GM21367 (cell line): ENCODE measurements around the gene PROX2.
A peak's percentile ranks its signal among the peaks of the same experiment; 100 is the strongest.

Source experiments
- ATAC-seq: cut with Tn5 transposase; IDR thresholded peaks from one replicate; pipeline ENCODE4 v1.9.1; 2021; ENCODE audit not compliant: unreplicated experiment

The PROX2 gene

GRCh38 chr14:74852922-74853530 lies 22.9 kb downstream of the PROX2 start:
- no peak for ATAC-seq

GRCh38 chr14:74848768-74849167 lies 27.2 kb downstream of the PROX2 start:
- ATAC-seq: no peak

- no peak for ATAC-seq
Measured at GRCh38 chr14:74846968-74847665, 28.8 kb downstream of the PROX2 start.

DNA sequence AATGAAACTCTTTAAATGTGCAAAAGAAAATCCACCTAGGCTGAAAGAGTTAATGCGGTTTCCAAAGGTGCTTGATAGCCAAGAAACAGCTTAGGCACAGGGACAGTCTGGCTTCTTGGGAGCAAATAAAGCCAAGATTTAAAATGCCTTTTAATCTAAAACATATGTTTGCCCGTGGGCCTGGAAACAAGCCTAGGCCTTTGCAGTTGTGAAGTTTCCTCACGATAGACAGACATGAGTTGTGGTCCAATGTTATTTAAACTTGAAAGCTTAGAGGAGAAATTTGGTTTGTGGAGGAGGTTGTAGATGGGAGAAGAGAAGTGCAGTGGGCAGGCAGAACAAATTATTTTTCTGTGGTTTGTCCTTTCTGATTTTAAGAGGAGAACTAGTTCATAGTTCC lies 29.8 kb downstream of the PROX2 start:
- no peak for ATAC-seq

GRCh38 chr14:74843653-74844052 lies 32.3 kb downstream of the PROX2 start:
- ATAC-seq: no peak

DNA sequence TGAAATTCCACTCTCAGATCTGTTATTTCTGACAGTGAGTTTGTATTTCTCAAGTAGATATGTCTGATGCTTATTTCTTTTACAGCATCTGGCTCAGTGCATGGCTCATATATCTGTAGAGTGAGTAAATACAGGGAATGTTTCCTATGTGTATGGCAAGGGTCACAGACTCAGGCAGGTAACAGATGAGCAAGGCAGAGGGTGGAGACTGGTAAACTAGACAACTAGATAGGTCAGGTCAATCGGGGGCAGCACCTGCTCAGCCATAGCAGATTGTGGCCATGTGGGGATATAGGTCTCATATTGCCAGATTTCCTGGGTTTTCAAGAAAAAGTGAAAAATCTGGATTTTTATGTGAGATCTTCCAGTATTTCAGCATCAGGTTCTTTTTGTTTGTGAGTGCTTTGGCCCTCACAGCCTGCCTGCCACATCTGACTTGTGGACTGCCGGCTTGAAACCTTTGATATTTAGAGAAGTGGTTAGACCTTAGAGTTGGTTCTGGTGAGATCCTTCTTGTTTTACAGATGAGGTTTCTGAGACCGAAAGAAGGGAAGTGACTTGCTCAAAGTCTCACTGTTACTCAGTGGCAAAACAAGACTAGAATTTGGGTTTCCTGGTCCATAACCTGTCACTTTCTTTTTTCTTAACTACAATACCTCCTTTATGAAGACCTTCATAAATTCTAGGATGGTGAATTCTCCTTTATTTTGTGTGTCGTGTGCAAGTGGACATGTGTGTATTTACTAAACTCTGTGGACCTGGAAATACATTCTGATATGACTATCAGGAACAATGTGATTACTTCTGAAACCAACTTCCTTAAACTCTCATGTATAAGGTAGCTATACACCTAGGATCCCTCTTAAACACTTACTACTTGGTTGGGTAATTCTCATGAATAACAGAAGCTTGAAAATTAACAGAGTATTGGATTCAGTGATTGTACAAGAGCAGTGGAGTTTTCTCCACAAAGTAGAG lies 34.4 kb downstream of the PROX2 start:
- peak; percentile 67 for ATAC-seq

- peak; percentile 39 for ATAC-seq
Measured at GRCh38 chr14:74840603-74841030, 35.3 kb downstream of the PROX2 start.

GRCh38 chr14:74838166-74838565 lies 37.8 kb downstream of the PROX2 start:
- ATAC-seq: no peak

- ATAC-seq: no peak
Measured at GRCh38 chr14:74836251-74836960, 39.5 kb downstream of the PROX2 start.

DNA sequence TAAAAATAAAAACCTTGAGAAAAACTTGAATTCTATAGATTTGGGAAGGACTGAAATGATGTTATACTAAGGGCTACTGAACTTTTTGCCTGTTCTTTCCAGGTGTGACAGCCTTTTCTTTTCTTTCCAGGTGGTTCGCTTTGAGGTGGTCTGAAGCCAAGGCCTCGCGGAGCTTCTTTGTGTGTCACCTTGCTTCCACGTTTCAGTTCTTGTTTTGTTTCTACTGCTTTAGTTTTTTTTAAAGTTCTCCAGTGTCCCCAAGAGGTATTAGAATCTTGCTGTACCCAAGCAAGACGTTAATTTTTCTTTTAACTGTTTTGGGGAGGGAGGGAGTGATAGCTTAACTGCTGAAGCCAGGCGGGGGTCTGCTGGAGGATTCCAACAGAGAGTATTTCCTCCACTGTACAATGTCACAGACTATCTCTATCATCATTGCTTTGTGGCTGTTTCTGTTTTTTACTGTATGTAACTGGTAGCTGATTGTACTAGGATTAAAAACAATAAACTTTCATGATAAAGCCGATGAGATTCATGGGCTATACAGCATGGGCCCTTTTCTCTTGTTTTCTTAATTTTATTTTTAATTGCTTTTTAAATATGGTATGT lies 40.2 kb downstream of the PROX2 start:
- ATAC-seq: no peak

- ATAC-seq: no peak
Measured at GRCh38 chr14:74834692-74835392, 41.1 kb downstream of the PROX2 start.

- no peak for ATAC-seq
Measured at GRCh38 chr14:74832849-74833248, 43.1 kb downstream of the PROX2 start.

DNA sequence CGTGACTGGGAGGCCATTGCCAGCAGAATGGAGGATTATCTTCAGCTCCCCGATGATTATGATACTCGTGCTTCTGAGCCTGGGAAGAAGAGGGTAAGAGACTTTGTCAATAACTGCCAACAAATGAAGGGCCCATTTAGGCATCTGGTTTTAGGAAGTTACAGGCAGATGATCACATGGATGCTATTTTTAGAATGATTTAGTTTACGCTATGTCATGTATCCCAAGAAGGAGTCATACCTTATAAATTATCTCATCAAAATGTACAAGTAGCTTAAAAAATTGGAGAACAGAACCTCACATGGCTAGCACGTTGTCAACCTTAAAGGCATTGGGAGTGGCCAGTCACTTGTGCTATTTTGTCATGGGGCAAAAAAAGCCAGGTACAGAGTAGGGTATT lies 46.7 kb downstream of the PROX2 start:
- no peak for ATAC-seq

GRCh38 chr14:74826574-74826973 lies 49.4 kb downstream of the PROX2 start:
- ATAC-seq: no peak
